ENCODE data around the gene FMOD. TPM values are rescaled to one million over a fixed set of nuclear protein-coding genes. Genes with fewer than 3 reads are reported as not detected.

FMOD gene
- total RNA-seq, 1 donor from 2014 or later = 0.47 TPM

DNA sequence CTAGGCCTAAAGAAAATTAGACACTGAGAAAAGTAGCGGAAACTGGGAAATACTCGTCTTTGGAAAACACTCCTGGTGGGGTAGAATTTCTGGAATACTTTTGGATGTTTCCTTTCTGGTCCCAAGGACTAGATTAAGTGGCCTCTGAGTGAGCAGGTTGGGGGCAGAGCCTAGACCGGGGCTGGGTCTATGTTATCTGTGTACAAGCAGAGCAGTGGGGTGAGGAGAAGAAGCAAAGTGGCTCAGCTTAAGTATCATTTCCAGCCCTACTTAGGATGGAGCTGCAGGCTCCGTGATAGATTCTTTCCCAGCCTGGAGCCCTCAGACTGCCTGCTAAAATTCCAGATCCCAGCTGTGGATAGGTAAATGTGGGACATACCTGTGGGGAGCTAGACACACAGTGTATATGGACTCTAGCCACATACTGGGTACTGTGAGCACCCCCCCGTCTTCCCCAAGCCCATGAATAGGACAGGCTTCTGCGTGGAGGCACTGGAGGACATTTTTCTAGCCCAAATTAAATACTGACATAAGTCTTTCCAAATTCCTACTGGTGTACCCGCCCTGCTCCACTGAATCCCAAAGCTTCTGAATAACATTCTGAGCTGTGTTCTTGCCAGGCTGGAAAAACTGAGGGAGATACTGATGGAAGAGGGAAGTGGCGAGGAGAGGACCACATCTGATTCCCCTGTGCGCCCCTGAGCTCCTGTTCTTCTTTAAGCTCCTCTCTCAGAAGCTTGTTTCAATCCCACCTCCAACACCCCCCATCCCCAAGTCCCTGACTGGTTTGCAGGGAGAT, 6.8 kb downstream of the FMOD start:
- H3K36me3 Mint-ChIP-seq (ENCODE audit: low read depth) = no peaks in the 10 kb centered on the region
- no peaks in the 10 kb centered on the region for H3K9me3 Mint-ChIP-seq (ENCODE audit: low read depth)
- TF ChIP-seq, protein P1, sequence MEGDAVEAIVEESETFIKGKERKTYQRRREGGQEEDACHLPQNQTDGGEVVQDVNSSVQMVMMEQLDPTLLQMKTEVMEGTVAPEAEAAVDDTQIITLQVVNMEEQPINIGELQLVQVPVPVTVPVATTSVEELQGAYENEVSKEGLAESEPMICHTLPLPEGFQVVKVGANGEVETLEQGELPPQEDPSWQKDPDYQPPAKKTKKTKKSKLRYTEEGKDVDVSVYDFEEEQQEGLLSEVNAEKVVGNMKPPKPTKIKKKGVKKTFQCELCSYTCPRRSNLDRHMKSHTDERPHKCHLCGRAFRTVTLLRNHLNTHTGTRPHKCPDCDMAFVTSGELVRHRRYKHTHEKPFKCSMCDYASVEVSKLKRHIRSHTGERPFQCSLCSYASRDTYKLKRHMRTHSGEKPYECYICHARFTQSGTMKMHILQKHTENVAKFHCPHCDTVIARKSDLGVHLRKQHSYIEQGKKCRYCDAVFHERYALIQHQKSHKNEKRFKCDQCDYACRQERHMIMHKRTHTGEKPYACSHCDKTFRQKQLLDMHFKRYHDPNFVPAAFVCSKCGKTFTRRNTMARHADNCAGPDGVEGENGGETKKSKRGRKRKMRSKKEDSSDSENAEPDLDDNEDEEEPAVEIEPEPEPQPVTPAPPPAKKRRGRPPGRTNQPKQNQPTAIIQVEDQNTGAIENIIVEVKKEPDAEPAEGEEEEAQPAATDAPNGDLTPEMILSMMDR (IDR thresholded peaks at IDR 0.05) = no peak
- H3K27ac Mint-ChIP-seq (ENCODE audit: unreplicated experiment) = no peak overlapping the region
- H3K4me3 Mint-ChIP-seq (ENCODE audit: unreplicated experiment) = no peak overlapping the region
- H3K27me3 Mint-ChIP-seq (ENCODE audit: low read depth) = peaks cover 13% of the 10 kb centered on the region
- DNase-seq (ENCODE audit: low spot score) = no peak
- peaks cover 31% of the 10 kb centered on the region for H3K4me1 Mint-ChIP-seq (ENCODE audit: low read depth)

DNA sequence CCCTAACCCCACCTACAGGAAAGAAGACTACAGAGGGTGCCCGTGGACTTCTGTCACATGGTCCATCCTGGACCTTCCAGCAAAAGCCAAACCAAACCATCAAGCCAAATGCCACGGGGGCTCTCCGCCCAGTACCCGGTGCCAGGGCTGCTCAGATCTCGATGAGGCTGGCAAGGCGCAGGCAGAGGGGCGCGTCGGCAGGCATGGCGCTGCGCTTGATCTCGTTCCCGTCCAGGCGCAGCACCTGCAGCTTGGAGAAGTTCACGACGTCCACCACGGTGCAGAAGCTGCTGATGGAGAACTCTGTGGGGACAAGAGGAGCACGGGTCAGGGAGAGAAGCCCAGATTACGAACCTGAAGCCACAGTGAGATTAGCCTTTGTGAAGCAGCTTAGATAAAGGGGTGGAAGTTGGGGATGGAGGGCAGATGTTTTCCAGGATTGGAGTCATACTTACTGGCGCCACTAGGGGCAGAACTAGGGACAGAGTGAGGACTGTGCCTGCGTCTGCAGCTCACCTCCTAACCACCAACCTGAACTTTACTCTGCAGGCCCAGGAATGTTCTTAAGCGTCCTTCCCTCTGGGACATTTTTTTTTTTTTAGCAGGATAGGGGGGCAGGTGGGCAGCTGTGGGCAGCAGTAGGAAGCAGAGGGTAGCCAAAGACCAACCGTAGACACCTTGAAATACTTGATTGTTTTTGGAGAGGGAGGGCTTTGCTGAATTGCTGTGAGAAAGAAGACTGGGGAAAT, 8.6 kb downstream of the FMOD start:
- Mint-ChIP-seq H3K36me3 (ENCODE audit: low read depth) (no peaks in the 10 kb centered on the region), H3K27ac (ENCODE audit: unreplicated experiment) (no peak overlapping the region), H3K4me1 (ENCODE audit: low read depth) (peaks cover 31% of the 10 kb centered on the region), H3K9me3 (ENCODE audit: low read depth) (no peaks in the 10 kb centered on the region), H3K4me3 (ENCODE audit: unreplicated experiment) (no peak overlapping the region), H3K27me3 (ENCODE audit: low read depth) (peaks cover 8% of the 10 kb centered on the region)
- DNase-seq (ENCODE audit: low spot score) = no peak
- TF ChIP-seq, protein P1 (IDR thresholded peaks at IDR 0.05) = peak; percentile 83

DNA sequence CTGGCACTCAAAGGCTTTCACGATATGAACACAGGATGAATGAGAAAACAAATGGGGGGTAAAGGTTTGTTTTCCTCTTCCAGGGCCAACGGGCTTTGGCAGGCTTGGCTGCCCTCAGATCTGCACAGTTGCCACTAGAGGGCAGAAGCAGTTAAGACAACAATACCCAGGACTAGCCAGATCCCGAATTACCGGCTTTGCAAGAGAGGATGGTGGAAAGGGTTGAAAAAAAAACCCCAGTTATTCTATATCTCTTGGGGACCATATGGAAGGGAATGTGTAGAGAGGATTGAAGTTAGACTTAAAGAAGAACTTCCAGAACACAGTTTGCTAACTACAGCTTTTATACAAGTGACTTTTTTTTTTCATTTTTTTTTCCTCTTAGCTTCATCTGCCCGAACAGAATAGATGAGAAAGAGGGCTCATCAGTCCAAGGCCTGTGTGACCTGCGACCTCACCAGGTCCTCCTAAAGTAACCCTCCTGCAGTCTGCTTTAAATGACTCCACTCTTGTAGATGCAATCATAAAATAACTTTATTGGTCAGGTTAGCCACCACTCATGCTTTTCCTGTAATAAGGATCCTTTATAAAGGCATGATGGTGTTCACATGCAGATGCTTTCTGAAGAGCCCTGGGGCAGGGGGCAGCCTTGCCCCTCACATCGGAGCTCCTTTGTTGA, 10.7 kb downstream of the FMOD start:
- DNase-seq (ENCODE audit: low spot score) = no peak
- Mint-ChIP-seq H3K27ac (ENCODE audit: unreplicated experiment) (no peak overlapping the region), H3K4me3 (ENCODE audit: unreplicated experiment) (no peak overlapping the region), H3K4me1 (ENCODE audit: low read depth) (peaks cover 22% of the 10 kb centered on the region), H3K27me3 (ENCODE audit: low read depth) (peaks cover 5% of the 10 kb centered on the region), H3K36me3 (ENCODE audit: low read depth) (no peaks in the 10 kb centered on the region), H3K9me3 (ENCODE audit: low read depth) (no peaks in the 10 kb centered on the region)
- TF ChIP-seq, protein P1 (IDR thresholded peaks at IDR 0.05) = peak; percentile 93

DNA sequence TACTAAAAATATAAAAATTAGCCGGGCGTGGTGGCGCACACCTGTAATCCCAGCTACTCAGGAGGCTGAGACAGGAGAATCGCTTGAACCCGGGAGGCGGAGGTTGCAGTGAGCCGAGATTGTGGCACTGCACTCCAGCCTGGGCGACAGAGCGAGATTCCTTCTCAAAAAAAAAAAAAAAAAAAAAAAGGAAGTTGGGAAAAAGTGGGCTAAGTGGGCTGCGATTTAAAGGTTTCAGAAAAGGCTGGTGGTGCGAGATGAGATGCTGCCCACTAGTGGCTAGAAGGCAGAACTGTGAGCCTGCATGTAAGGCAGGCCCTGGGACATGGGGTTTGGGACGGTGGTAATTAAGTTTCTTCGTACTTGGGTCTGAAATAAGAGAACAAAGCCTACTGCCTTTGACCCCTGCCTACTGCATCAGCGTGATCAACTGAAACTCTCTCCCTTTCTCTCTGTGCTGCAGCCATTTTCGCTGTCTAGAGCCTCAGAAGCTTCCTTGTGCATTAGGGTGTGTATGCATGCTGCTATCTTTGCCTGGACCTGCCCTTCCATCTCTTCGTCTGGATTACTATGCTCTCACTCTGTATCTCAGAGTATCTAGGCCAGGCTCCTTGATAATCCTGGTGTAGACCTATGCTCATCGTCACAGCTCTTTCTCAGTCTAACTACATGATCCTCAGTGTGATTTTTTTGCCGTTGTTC, 12.4 kb downstream of the FMOD start:
- TF ChIP-seq, protein P1 (IDR thresholded peaks at IDR 0.05) = peak; percentile 85
- no peaks in the 10 kb centered on the region for H3K9me3 Mint-ChIP-seq (ENCODE audit: low read depth)
- H3K27me3 Mint-ChIP-seq (ENCODE audit: low read depth) = peaks cover 5% of the 10 kb centered on the region
- no peaks in the 10 kb centered on the region for H3K36me3 Mint-ChIP-seq (ENCODE audit: low read depth)
- no peak overlapping the region for H3K4me3 Mint-ChIP-seq (ENCODE audit: unreplicated experiment)
- H3K4me1 Mint-ChIP-seq (ENCODE audit: low read depth) = peaks cover 14% of the 10 kb centered on the region
- no peak overlapping the region for H3K27ac Mint-ChIP-seq (ENCODE audit: unreplicated experiment)
- no peak for DNase-seq (ENCODE audit: low spot score)

Measured in chondrocyte (in vitro differentiated cells).